HG02610 (cell line): ENCODE data around the gene ATP2B2.

Experiments used
- ATAC-seq: cut with Tn5 transposase; IDR thresholded peaks from one replicate; pipeline ENCODE4 v1.9.1; 2021; ENCODE audit warnings: mild to moderate bottlenecking, moderate library complexity; ENCODE audit not compliant: unreplicated experiment

ATP2B2 gene

DNA sequence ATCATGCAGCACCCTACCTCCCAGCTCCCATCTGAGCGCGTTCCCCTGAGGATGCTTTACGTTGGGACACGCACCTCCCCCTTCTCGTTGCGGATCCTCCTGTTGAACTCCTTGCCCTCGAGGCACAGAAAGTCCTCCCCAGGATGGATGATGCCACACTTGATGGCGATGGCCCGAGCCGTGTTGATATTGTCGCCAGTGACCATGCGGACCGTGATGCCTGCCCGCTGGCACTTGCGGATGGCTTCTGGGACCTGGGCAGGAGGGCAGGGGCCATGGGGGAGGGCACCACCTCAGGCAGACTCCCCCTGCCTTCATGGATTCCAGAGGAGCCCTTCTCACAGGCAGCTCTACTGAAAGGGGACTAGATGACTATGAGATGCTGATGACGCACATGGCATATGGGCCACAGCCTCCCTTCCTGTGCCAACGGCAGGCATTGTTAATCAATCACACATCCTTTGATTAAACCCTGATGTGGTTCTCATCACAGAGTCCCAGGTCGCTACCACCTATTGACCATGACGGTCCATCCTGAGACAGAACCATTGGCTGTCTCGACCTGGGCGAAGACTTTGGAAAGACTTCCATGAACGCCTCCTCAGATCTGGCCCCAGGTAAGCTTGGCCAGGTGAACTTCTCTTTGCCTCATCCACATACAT lies 154.9 kb downstream of the ATP2B2 start:
- no peak for ATAC-seq

DNA sequence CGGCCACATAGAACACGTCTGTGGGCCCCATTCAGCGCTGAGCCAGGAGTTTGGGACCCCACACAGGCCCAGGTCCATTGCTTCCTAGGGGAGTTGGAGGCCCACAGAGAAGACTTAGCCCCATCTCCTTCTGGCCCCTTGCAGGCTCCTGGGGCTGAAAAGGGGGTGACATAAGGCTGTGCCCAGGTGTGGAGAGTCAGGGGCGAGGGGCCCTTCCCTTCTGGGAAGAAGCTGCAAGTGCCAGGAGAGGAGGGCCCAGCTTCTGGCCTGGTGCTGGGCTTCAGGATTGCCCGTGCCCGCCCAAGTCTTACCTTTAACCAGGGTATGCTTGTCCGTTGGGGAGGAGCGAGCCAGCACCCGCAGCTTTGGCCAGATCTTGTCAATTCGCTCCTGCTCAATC lies 155.6 kb downstream of the ATP2B2 start:
- ATAC-seq: no peak

DNA sequence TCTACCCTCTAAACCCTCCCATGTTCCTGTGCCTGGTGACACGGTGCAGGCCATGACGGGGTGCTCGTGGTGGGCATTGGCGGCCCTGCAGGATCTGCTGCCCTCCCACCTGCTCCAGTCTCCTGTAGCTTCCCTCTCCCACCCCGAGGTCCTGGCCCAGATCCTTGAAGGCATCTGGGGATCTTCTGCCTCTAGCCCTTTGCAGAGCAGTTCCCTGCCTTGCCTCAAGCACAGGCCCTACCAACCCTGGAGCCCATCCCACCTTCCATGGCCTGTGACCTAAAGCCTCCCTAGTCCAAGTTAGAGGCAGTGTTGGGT lies 157.0 kb downstream of the ATP2B2 start:
- ATAC-seq: no peak

DNA sequence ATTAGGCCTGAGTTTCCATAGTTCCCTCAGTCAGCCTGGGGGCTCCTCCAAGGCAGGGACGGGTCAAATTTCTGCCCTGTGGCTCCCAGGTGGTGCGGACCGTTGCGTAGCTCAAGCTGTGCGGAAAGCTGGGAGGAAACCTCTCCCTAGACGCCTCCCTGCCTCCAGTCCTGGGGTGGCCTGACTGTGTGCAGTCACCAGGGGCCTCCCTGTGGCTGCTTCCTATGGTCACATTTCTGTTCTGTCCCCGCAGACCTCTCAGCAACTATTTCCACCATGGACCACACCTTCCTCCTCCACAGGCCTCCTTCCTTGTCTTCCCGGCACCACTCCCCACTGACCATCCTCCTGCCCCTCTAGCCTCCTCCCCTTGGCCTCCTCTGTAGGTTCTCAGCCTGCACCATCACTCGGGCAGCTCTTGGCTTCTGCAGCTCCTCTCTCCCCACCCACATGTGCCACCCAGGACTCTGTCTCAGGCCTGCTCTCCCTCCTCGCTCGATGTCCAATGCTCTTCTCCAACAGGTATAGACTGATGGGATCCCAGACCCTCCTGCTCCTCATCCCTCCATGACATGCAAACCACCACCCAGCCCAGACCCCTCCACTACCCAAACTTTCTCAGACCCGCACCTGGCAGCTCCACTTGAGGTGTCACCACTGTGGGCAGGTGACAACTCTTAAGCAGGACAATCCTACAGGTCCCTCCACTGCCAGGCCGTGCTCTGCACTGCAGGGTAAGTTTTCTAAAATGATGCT lies 157.6 kb downstream of the ATP2B2 start:
- no peak for ATAC-seq

DNA sequence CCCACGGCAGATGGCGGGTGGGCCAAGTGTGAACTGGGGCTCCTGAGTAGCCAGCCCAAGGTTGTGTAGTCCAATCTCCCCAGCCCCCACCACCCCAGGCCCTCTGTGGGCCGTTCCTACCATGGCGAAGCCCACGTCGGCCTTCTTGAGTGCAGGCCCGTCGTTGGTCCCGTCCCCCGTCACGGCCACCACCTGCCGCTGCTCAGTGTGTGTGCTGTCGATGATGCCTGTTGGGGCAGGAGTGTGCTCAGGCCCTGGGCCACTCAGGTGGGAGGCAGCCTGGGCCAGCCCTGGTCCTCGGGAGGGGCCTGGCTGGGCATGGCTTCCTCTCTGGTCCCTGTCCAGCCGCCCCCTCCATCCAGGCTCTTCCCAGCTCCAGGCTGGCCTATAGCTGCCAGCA lies 159.5 kb downstream of the ATP2B2 start:
- ATAC-seq: no peak

DNA sequence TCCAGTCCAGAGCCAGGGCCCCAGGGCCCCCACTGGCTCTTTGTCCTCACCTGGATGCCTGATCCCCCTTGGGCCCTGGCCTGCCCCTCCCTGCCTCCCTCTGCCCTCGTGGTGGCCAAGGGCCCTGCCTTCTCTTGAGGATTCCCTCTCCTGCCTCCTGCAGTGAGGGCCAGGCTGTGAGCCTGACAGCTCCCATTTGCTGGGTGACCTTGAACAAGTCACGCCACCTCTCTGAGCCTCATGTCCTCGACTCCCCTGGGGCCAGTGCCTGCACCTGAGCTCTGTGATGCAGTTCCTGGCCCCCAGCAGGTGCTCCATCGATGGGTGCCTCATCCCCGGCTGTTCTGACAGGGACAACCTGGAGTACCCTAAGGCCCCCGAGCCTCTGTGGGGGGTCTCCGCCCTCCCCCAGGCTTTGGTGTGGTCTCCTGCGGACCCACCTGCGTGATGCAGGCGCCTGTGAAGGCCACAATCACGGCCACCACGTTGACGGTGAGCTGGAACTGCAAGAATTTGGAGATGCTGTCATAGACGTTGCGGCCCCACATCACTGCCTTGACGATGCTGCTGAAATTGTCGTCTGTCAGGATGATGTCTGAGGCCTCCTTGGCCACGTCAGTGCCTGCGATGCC lies 160.3 kb downstream of the ATP2B2 start:
- ATAC-seq: no peak

DNA sequence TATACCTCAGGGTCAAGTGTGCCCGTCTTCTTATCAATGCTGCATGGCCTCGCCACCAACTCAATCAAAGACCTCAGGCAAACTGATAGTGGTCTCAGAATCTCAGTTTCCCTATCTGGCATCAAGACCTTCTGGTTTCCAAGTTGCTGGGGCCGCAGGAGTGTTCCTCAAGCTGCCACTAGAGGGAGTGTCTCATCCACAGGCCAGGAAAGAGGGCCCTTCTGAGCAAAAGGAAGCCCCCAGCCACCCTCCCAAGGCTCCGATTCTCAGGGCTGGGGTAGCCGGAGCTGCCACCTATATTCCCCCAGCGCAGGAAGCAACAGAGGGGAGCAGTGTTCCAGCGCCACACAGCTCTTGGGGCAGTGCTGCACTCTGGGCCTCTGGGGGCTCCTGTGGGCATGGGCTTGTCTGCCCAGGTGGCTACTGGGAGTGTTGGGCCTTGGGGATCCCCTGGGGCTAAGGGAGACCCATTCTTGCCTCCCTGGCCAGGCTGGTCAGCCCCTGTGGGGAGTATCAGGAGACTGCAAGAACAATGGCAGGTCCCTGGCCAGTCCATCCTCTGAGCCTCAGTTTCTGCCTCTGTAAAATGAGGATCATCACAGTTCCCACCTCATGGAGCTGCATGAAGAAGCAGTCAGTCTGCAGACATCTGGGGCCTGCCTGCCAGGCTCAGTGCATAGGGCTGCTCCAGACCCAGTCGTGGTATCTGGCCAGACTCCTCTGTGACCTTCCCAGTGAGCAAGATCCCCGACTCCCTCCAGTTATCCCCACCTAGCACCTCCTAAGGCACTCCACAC lies 161.0 kb downstream of the ATP2B2 start:
- ATAC-seq: no peak

DNA sequence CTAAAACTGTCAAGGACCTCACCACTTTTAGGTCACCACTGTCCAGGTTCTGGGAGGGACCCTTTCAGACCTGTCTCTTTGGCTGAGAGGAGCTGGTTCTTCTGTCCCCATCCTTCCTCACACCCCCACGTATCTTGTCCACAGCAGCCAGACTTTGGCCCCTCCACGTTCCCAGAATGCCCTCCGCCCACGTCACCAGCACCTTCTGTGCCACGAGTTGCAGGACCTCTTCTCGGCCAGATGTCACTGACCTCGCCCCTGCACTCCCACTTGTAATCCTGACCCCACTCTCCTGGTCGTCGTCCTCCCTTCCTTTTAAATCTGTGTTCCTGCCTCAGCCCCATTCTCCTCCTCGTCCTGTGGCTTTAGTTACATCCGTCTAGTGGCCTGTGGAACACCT lies 161.9 kb downstream of the ATP2B2 start:
- no peak for ATAC-seq

DNA sequence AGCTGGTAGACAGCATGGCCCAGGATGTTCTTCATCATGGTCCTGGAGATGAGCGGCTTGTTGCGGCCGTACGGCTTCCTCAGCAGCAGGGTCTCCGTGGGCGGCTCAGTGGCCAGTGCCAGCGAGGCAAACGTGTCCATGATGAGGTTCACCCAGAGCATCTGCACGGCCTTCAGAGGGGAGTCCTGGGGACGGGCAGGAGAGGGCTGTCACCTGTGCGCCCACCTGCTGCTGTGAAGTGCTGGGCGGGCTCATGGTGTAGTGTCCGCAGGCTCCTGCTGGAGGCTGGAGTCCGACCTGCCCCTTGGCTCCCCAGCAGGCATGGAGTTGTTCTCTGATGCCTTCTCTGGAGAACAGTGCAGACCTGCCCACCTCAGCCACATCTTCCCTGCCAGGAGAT lies 162.6 kb downstream of the ATP2B2 start:
- no peak for ATAC-seq

DNA sequence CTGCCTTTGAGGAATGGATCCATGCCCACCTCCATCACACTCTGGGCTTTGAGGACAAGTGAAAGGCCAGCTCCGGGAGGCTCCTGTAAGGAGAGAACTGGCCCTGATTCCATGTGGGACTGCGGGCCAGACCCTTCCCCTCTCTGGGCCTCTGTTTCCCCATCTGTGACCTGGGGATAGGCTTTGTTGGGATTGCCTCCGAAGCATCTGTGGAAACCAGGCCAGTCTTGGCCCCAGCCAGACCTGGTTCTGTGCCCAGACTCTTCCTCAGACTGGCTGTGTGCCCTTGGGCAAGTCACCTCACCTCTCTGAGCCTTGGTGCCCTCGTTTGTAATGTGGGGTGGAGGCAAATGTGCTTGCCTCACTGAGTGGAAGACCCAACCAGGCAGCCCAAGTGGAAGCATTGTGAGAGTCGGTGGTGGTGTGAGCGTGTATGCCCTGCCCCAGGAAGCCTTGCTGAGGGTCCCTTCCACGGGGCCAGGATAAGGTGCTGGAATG lies 163.4 kb downstream of the ATP2B2 start:
- no peak for ATAC-seq

DNA sequence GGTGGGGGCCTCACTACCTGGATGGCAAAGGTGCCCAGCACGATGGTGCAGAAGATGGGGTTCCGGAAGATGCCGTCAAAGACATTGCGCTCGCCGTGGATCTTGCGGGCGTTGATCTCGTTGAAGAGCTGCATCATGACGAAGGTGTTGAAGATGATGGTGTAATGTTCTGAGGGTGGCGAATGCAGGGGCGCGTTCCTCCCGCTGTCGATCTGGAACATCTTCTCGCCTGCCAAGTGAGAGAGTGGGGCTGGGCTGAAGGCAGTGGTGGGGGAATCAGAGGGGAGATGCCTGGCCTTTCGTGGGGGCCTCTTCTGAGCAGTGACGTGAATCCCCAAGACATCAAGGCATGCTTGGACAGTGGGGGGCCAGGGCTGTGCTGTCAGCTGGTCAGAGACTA lies 164.9 kb downstream of the ATP2B2 start:
- no peak for ATAC-seq

DNA sequence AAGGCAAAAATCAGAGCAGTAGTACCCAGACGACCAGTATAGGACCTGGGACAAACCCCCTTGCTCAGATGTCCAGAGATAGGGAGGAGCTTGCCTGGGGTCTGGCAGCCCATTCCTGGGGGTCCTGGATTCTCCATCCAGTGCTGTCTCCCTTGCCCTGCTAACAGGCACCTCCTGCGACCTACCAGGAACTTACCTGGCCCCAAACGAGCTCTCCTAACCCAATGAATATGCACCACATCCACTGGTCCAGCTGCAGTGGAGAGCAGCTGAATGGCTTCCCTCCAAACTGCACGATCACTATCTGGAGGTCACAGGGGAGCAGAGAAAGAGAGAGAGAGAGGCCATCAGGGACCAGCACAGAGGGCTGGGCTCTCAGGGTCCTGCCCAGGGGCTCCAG lies 165.3 kb downstream of the ATP2B2 start:
- no peak for ATAC-seq

DNA sequence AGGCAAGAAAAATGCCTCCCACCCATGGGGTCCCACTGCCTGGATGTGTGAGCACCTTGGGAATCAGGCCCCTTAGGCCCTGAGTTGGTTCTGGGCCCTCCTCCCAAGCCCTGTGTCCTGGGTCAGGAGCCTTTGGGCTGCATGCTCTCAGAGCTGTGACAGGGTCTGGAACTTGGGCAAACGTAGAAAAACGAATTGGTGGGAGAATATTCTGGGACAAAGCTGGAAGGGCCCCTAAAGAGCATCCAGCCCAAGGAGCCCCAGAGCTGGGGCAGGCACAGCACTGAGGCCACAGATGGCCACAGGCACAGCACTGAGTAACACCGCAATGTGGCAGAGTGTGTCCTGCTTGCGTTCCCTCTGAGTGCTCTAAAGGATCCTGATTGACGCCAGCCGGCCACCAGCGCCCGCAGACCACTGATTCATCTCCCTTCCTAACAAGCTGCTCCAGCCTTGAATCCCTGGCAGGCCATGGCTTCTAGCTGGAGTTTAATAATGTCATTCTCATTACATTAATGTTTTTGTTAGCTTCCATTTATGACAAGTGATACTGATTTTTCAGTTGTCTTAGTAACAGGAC lies 165.9 kb downstream of the ATP2B2 start:
- ATAC-seq: no peak

DNA sequence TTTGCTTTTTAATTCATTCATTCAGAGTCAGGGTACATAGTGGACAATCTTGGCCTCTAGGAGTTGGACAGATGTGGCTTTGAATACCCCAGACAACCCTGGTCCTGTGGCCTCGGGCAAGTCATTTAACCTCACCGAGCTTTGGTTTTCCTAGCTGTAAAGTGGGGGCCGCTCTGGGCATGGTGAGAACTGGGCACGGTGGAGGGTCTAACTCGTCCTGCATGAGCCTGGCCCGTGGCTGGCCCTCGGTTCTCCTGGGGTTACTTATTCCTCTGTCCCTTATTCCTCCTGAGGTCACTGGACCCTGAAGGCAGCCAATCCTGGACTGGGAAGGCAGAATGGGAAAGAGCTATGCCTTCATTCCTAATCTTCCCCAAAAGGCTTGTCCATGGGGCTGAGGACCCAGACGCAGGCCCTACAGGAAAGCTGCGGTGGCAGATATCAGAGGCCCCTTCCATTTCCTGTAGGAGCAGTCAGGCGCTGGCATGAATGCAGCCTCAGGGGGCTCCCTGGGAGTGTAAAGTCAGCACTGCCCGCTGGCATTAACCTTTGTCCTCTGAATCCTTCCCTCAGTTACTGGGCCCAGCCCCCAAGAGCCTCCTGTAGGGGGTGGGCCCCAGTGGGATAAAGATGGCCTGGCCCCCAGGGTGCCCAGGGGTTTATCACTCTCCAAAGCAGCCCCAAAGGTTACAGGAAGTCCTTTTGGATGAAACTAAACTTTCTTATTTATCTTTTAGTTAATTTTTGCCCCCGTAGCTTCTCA lies 166.6 kb downstream of the ATP2B2 start:
- no peak for ATAC-seq

DNA sequence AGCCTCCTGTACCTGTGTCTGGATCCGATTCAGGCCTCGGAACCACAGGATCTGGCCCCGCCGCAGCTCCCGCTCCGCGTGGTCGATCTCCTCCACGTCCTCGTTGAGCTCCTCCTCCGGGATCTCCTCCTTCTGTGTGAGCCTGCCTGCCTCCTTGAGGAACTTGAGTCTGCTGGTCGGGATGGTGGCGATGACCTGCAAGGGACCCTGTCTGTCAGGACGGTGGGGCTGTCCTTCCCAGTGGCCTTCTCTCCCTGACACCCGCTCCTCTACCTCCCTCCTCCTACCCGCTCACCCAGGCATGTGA lies 167.3 kb downstream of the ATP2B2 start:
- no peak for ATAC-seq

DNA sequence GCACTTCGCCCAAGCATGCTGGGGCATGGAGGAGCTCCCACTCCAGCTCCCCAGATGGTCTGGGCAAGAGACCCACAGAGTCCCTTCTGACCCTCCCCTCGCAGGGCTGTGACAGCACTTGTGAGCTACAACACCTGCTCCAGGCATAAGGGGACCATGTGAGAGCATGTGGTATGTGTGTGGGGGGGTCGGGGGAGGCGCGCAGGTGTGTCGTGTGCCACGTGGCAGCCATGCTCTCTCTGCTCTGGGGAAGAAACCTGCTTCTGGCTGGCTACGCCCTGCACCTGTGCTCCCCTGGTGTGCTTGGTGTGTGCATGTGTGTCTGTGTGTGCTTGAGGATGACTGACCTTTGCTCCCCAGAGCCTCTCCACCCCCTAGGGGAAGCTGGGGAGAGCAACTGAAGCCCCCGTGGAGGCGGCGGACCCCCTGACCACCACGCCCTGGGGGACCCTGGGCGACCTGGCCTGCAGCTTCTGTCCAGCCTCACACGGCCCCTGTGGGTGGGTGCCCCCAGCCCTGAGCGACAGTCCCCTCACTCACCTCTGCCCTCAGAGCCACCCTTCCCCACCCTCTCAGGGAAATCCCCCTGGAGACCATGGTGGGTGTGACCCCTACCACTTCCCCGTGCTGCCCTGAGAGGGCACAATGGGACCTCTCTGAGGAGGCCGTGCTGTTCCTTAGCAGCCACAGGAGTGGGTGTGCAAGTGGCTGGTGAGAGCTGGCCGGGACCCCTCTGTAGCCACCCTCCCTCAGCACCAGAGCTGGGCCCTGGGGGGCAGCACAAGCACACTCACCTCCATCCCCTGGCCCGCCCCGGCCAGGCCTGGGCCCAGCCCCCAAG lies 167.8 kb downstream of the ATP2B2 start:
- no peak for ATAC-seq

DNA sequence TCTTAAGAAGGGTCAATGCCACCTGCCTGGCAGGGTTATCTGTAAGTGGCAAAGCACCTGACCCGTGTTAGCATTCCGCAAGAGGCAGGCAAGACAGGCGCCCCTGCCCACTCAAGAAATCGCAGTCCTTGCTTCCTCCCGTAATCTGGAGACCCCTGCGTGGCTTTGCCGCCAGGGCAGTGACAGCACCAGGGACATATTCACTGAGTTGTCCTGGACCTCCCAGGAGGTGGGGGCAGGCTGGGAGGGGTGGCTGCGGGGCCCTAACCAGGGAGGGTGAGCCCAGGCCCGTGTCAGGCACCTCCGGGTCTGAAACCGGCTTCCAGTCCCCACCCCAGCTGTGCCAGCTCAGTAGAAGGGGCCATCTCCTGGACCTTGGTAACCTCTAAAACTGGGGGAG lies 168.6 kb downstream of the ATP2B2 start:
- no peak for ATAC-seq

DNA sequence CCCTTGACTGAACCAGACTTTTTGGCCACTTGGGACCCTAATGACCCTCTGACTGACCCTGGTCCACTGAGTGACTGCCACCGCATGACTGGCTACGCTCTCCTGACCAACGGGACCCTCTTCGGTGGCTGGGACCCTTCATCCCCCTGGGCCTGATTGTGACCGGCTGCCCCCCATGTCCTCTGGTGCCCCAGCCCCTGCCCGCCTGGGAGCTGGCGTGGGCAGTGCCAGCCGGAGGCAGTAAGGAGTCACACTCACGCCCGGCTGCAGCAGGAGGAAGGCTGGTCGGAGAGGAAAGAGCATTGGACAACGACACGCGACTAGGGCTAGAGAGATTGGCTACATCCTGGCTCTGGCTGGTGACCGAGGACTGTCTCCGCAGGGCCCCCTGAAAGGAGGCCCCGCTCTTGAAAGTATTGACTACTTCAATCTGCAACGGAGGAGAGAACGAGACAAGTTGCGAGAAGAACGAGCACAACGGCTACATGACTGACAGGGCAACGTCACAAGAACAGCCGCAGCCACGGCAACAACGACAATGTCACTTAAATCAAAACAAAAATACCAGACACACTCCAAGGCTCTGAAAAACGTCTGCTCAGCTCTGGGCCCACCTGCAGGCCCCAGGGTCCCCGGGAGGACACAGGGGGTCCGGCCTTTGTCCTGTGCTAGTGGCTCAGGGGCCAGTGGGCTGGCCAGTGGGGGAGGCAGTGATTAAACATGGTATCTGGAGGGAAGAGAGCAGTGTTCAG lies 169.3 kb downstream of the ATP2B2 start:
- no peak for ATAC-seq

DNA sequence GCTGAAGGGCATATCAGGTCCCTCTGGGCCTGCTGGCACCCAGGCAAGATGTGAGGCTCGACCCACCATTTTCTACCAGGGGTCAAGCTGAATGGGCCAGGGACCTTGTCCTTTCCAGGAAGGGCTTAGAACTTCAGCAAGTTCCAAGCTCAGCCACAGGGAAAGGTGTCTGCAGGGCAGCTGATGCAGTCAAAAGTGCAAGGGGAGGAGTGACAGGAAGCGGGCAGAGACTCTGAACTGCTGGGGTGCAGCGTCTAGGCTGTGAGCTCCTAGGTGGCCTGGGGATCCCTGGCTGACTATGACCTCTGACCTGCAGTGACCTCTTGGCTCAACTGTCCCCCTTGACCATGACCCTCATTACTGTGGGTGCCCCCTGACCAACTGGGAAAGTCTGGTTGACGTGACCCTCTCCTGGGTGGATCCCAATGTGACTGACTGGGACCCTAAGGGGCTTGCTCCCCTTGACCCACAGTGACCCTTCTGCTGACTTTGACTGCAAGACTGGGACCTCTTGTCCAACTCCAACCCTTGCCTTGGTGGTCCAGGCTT lies 170.1 kb downstream of the ATP2B2 start:
- no peak for ATAC-seq
